Thyroid gland (tissue), 4 donors: Measurements from ENCODE around the gene KIFC3. TPM values are rescaled to one million over a fixed set of nuclear protein-coding genes. Genes with fewer than 3 reads are reported as not detected.

ENCODE experiments used
- DNase-seq, 2 donors: peaks; one replicate each; pipeline ENCODE4 v3.0.0-alpha.2; 2019
- H3K27ac ChIP-seq, 3 donors: fragments of 200-600 bp; sonication (generic); 1 replicate in 2 of 3; 2 replicates in 1 of 3; pipeline ENCODE4 v1.5.1; 2016 to 2019; ENCODE audit warnings: mild to moderate bottlenecking in 1 of 3, moderate library complexity in 1 of 3
- H3K27me3 ChIP-seq: fragments of 200-600 bp; sonication (generic); one replicate; pipeline ENCODE4 v1.5.1; 2019
- H3K36me3 ChIP-seq, 2 donors: fragments of 200-600 bp; sonication (generic); one replicate each; pipeline ENCODE4 v1.5.1; 2016 to 2019
- H3K4me1 ChIP-seq, 2 donors: fragments of 200-600 bp; sonication (generic); one replicate each; pipeline ENCODE4 v1.5.1; 2017 to 2019
- H3K4me3 ChIP-seq, 3 donors: fragments of 200-600 bp; sonication (generic); replicated peaks in 1 of 3; 1 replicate in 2 of 3; 2 replicates in 1 of 3; pipeline ENCODE4 v1.5.1; 2016; ENCODE audit warnings: mild to moderate bottlenecking in 1 of 3
- H3K9me3 ChIP-seq: fragments of 200-600 bp; sonication (generic); one replicate; pipeline ENCODE4 v1.5.1; 2017
- CTCF ChIP-seq, 6 experiments: fragments of 200-600 bp in 3 of 6; fragments of 450-650 bp in 3 of 6; sonication (generic) in 3 of 6; IDR thresholded peaks; one replicate each; pipeline ENCODE4 v1.5.1; 2016 to 2019; ENCODE audit warnings: antibody characterized with exemption in 6 of 6, mild to moderate bottlenecking in 2 of 6, inconsistent platforms in 1 of 6, moderate library complexity in 1 of 6
- POLR2A ChIP-seq, 2 donors: fragments of 450-650 bp; IDR thresholded peaks; one replicate each; pipeline ENCODE4 v1.6.1; 2017; ENCODE audit warnings: antibody characterized with exemption in 2 of 2, mild to moderate bottlenecking in 2 of 2, moderate library complexity in 1 of 2
- WGBS, 2 donors: methylation state at CpG; one replicate each; pipeline ENCODE4 v1.1.5; 2017; 5-methylcytosine and 5-hydroxymethylcytosine counted together
- intact Hi-C: fragments of 100-400 bp; cut with DNase I; formaldehyde crosslinking; loops from one replicate; pipeline ENCODE4 v1.15.1; 2023
- total RNA-seq, 4 donors: library from RNA; depleted of rRNA; stranded (reverse); fragments of >200 nt; gene quantifications; one replicate each; pipeline ENCODE4 v1.2.3, GENCODE V29; 2016

The KIFC3 gene
- total RNA-seq, 4 donors from 2014 or later = 88.8 to 153 (median 132) TPM

GRCh38 chr16:57727610-57728009 lies 74.7 kb downstream of the KIFC3 start:
- Histone ChIP-seq H3K9me3 (no peaks in the 10 kb centered on the region), H3K36me3 (no peaks in the 10 kb centered on the region), H3K4me1 (no peaks in the 10 kb centered on the region), H3K27me3 (no peaks in the 10 kb centered on the region), H3K4me3 (no peak overlapping the region), H3K27ac (no peak overlapping the region)
- TF ChIP-seq CTCF (IDR thresholded peaks at IDR 0.05) = no peak
- TF ChIP-seq POLR2A (IDR thresholded peaks at IDR 0.05) = no peak
- intact Hi-C loops = loop anchor here (10.0 kb wide), 1 partner anchor 153 kb away; no protein-coding TSS in a partner anchor
- 57 to 72% methylated on average over 2 to 4 of the region's 4 CpGs for WGBS, 2 donors
- DNase-seq = no peak

GRCh38 chr16:57726433-57726947 lies 75.8 kb downstream of the KIFC3 start:
- no peaks in the 10 kb centered on the region for H3K27me3 ChIP-seq
- no peaks in the 10 kb centered on the region for H3K9me3 ChIP-seq
- no peak overlapping the region for H3K27ac ChIP-seq
- WGBS, 2 donors = 80 to 87% methylated on average over 7 of the region's 7 CpGs
- H3K4me3 ChIP-seq = no peak overlapping the region
- TF ChIP-seq POLR2A (IDR thresholded peaks at IDR 0.05) = no peak
- TF ChIP-seq CTCF (IDR thresholded peaks at IDR 0.05) = no peak
- no peaks in the 10 kb centered on the region for H3K4me1 ChIP-seq
- H3K36me3 ChIP-seq = no peaks in the 10 kb centered on the region
- intact Hi-C loops = loop anchor here (10.0 kb wide), 1 partner anchor 152 kb away; no protein-coding TSS in a partner anchor
- DNase-seq = no peak

- H3K36me3 ChIP-seq = no peaks in the 10 kb centered on the region
- no peak for TF ChIP-seq POLR2A (IDR thresholded peaks at IDR 0.05)
- TF ChIP-seq CTCF (IDR thresholded peaks at IDR 0.05) = no peak
- H3K27me3 ChIP-seq = no peaks in the 10 kb centered on the region
- intact Hi-C loops = loop anchor here (10.0 kb wide), 1 partner anchor 151 kb away; no protein-coding TSS in a partner anchor
- H3K4me3 ChIP-seq = no peak overlapping the region
- H3K27ac ChIP-seq = no peak overlapping the region
- H3K9me3 ChIP-seq = no peaks in the 10 kb centered on the region
- WGBS, 2 donors = 89 to 91% methylated on average over 30 of the region's 30 CpGs
- no peaks in the 10 kb centered on the region for H3K4me1 ChIP-seq
- no peak for DNase-seq
Observed at GRCh38 chr16:57725976-57726375, 76.3 kb downstream of the KIFC3 start.

GRCh38 chr16:57725554-57725953 lies 76.7 kb downstream of the KIFC3 start:
- no peak overlapping the region for H3K4me3 ChIP-seq
- no peak overlapping the region for H3K27ac ChIP-seq
- H3K27me3 ChIP-seq = no peaks in the 10 kb centered on the region
- no peaks in the 10 kb centered on the region for H3K9me3 ChIP-seq
- DNase-seq = no peak
- no peaks in the 10 kb centered on the region for H3K36me3 ChIP-seq
- WGBS, 2 donors = 68 to 77% methylated on average over 5 of the region's 5 CpGs
- TF ChIP-seq CTCF (IDR thresholded peaks at IDR 0.05) (no peak), POLR2A (IDR thresholded peaks at IDR 0.05) (no peak)
- intact Hi-C loops = loop anchor here (10.0 kb wide), 1 partner anchor 151 kb away; no protein-coding TSS in a partner anchor
- H3K4me1 ChIP-seq = no peaks in the 10 kb centered on the region

- intact Hi-C loops = loop anchor here (10.0 kb wide), 1 partner anchor 150 kb away; no protein-coding TSS in a partner anchor
- Histone ChIP-seq H3K4me3 (no peak overlapping the region), H3K9me3 (no peaks in the 10 kb centered on the region), H3K27me3 (no peaks in the 10 kb centered on the region), H3K4me1 (no peaks in the 10 kb centered on the region), H3K27ac (no peak overlapping the region), H3K36me3 (no peaks in the 10 kb centered on the region)
- WGBS, 2 donors = 78 to 82% methylated on average over 5 of the region's 5 CpGs
- DNase-seq = no peak
- no peak for TF ChIP-seq CTCF (IDR thresholded peaks at IDR 0.05)
- TF ChIP-seq POLR2A (IDR thresholded peaks at IDR 0.05) = no peak
Observed at GRCh38 chr16:57725151-57725550, 77.1 kb downstream of the KIFC3 start.
